Fibroblast of upper back skin (primary cell): ENCODE measurements around the gene MYLK4.

Source experiments
- DNase-seq: peaks from one replicate; pipeline ENCODE4 v3.0.0-alpha.2; 2013

MYLK4 gene

DNA sequence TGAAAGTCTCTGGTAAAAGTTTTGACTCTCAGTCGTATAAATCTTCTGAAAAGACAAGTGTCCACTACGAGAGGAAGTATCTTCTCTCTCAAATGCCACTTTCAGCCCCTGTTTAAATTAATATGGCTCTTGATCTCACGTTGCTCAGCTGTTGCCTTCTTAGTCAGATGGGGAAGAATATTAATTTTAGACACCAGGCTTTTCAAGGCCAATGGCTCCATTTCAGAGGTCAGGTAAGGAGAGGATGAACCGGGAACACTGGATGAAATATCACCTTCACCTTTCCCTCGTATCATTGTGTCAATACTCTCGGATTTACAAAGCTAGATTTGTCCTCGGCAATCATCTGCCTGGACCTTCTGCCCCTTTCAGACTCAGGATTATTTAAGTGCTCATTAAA is at the start of gene MYLK4:
TSS of gene MYLK4 (minus strand) at position 91 of the 400 bp plus-strand sequence. CDS start 1,628 bp downstream, outside the sequence.
- DNase-seq = no peak

DNA sequence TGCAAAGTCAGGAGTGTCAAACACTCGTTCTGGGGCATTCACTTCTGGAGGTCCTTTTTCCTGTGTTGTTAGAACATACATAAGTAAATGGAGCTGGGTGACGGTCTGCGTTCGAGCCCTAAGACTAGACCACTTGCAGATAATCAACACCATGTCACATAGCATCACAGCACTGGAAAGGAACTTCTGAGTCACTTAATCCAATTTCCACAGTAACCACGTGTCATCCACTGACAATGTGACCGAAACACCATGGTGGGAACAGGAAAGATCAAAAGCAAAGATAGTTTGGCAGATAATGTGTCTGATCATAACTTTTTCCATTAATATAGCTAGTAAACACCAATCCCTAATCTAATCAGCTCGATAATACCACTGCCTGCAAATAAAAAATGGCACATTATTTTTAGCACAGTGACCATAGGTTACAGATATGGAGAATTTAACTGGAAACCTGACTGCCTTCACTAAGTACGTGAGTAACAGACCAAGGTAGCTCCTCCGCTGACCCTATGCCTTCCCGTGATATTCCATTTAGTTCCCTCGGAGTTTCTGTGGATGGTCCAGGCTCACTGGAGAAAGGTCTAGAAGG is 49.3 kb upstream of the MYLK4 start:
- no peak for DNase-seq

DNA sequence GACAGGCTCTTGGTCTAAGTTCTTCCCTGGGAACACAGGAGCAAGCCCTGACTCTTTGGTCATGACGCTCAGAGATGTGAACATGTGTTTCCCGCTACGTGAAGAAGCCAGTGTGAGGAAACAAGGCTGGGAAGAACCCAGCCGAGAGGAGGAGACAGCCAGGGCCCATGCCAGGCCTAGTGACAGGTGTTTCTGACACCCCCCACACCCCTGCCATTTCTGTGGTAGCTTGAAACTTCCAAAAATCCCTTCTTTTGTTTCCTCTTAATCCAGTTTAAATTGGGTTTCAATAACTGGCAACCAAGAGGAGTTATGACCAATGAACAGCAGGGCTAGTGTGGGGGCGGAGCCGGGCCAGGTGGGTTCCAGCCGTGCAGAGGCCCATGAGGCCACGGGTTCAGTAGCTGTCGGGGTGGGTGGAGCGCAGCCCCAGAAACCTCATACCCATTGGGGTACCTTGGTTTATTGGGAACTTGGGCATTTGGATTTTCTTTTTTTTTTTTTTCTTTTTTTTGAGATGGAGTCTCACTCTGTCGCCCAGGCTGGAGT is 47.9 kb upstream of the MYLK4 start:
- DNase-seq = no peak

DNA sequence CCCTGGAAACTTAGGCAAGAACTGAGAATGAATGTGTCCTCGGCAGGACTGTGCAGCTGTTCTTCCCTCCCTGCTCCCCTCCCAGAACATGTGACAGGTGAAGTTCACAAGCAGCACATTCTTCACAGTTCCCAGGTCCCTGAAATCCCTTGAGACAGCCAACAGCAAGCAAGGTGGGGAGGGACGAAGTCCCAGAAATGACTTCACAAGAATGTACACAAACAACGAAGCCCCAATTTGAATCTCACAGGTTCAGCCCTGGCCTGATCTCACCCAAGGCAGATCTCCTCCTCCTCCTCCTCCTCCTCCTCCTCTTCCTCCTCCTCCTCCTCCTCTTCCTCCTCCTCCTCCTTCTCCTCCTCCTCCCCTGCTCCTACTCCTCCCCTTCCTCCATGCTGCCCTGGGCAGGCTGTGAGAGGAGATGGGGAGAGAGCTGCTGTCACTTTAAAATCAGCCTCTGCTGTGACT is 46.9 kb upstream of the MYLK4 start:
- no peak for DNase-seq

DNA sequence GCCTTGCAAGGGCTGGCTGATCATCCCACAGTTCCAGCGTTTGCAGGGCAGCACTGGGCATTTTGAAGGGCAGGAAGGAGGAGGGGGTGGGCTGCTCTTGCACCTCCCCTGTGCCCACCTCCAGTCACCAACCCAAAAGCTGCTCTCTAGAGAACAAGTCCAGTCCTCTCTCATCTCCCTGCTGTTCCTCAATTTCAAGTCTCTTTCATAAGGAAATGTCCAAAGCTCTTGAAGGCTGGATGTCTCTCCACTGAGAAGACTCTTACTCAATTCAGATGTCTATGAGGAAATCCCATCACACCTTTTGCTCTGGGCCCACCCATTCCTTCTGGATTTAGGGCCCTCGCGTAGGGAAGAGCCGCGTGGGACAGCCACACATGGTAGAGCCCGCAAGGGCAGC is 46.1 kb upstream of the MYLK4 start:
- no peak for DNase-seq

DNA sequence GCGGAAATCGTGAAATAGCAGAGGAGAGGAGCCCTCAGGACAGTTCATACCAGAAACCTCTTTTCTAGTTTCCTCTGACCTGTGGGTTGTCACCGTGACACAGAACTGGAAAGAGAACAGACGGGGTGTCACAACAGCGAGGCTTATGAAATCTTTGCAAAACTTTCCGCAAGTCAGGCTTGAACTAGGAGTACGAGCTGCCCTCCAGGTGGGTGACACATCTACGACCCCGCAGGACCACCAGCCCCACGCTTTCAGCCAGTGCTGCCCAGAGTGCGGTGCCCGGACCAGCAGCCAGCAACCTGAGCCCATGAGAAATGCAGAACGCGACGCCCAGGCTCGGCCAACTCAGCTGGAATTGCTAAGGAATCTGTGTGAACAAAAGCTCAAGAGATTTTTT is 45.2 kb upstream of the MYLK4 start:
- no peak for DNase-seq

DNA sequence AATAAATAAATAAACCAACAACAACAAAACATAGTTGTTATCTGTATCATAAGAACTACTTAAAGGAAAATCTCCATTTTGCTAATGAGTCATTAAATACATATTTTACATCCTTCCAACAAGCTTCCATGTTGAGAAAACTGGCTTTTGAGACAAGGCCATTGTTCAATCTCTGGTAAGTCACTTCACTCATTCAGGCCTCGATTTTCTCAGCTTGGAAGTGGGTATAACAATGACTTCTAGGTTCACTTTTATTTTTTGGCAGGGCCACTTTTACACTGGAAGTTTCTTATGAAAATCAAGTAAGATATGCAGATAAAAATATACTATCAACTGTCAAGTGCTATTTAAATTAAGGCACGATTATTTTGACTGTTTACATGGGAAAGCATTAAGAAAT is 44.4 kb upstream of the MYLK4 start:
- no peak for DNase-seq

DNA sequence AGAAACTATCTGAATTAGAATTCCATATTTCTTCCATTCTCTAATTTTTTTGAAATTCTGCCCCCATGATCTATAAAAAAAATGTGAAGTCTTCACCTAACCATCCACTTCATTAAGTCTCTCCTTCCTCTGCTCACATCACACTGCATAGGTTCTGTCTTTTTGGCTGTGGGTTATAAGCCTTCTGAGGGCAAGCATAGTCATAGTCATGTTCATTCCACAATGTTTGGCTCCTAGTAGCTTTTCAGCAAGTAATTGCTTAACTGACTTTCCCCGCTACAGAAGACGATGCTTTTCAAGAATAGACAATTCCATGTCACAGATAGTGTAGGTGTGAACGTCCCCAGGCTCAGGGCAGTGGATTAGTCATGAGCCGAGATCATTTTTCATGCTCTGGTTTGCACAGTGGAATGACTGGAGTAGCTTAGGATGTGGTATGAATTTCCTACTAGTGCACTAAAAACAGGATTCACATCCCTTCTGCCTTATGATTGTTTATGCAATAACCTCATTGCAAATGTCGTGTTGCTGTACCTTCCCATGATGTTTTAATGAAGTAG is 43.5 kb upstream of the MYLK4 start:
- peak; percentile 24 for DNase-seq

DNA sequence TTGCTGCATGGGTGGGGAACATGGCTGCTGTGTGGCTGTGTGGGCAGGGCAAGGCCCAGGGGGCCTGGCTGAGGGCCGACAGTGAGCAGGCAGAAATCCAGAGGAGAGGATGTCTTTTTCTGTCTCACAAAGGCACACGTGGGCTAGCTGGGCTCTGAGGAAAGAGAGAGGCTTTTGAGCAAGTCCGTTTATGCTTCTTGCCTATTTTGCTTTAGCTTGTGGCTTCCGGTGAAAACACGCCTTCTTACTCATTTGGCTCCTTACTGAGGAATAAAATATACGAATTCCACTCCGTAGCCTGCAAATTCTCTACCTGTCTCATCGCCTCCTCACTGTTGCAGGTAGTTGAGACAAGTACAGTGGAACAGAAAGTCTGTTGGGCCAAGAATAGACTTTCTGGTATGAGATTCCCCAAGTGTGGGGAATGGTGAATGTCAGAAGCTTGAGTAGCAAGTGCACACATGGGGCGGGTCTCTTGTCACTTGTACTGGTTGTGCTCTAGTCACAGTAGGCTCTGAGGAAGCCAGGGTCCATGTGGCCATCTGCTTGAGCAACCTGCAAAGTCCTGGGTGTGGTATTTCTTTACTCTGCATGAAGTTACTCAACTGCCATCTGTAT is 42.9 kb upstream of the MYLK4 start:
- no peak for DNase-seq

DNA sequence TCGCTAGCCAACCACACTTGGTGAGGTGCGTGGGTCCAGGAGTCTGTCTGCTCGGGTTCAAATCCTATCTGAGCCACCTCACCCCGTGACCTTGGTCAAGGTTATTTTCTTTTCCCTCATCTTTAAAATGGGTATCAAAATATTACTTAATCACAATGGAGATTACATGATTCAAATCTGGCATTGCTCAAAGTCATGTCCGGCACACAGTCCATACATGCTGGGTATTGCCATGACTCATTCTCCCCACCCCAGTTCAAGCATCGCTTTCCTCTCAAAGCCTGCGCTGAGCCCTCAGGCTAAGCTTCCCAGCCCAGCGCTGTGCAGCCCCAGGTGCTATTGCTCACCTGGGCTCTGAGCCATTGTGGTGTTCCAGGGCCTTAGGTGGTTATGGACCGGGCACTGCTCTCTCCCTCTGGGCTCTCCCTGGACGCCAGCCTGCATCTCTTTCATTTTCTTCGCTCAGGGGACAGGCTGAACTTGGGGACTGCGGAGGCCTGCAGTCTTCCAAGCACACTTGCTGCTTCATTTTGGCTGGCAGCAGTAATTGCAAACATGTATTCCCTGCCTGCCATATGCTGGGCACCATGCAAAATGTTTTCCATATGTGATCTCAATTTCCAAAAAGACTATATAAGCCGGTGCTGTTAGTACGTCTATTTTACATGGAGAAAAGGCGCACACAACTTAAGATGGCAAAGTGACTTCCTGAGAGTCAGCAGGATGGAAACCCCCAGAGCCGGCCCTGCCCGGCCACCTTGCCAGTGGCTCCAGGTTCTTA is 41.8 kb upstream of the MYLK4 start:
- peak; percentile 50 for DNase-seq

DNA sequence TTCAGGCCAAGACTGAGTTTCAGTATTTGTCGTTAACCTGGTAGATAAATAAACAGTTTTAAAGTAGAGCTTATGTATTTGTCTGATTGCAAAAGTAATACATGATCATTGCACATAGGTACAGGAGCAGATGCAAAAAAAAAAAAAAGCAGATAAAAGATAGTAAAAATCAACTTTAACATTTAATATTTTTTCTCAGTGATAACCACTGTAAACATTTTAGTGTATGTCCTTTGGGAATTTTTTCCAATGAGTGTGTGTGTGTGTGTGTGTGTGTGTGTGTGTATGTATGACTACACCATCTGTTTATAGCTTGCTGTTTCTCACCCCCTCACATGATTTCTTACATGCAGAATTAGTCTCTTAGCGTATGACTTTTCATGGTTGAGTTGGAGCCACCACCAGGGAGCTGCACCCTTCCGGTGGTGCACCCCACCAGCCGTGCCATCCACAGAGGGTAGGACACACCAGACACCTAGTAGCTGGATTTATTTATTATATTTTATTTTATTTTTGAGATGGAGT is 40.8 kb upstream of the MYLK4 start:
- no peak for DNase-seq

DNA sequence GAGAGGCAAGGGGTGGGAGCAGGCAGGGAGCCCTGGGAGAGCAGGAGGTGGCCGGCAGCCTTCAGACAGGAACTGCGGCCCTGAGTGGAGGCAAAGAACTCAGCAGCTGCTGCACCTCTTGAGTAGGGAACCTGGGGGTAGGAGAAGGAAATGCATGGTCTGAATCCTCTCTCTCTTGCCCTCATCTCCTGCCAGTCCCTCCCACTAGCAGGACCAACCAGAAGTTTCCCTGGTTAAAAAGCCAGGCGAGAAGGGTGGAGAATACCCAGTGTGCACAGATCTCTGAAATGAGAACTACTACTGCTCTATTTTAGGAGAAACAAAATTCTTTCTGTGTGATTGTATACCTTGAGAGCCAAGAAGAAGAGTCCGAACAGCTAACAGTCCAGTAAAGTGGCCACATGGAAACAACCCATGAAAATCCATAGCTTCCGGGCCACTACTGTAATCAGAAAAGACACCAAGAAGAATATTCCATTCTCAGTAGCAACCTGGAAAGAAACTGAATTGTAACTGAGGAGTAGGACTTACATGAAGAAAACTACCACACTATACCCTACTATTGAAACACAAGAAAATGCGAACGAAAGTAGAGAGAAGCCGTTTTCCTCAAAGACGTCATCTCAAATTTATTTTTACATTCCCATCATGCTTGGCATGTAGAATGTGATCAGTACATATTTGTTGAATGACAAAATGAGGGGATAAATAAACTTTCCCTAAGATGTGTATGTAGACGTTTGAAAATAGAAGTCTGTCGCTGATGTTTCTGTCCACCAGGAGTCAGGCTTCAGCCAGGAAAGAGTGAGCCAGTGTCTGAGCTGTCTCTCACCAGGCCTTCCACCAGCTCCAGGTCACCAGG is 40.1 kb upstream of the MYLK4 start:
- DNase-seq = peak; percentile 78

DNA sequence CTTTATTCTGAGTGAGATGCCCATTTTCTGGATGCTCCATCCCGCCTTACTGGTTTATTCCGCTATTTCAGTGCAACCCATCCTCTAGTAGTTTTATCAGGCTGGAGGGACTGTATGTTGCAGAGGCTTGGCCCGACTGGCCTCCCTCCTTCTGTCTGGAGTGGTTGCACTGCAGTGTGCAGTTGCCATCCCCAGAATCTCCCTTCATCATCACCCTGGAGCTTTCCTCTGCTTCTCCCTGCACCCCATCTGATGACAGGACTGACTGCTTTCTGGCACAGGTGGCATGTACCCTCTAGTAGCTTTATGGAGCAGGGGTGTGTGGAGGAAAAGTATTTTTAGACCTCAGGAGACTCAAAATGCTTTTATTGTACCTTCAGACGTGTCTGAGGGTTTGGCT is 35.5 kb upstream of the MYLK4 start:
- no peak for DNase-seq

DNA sequence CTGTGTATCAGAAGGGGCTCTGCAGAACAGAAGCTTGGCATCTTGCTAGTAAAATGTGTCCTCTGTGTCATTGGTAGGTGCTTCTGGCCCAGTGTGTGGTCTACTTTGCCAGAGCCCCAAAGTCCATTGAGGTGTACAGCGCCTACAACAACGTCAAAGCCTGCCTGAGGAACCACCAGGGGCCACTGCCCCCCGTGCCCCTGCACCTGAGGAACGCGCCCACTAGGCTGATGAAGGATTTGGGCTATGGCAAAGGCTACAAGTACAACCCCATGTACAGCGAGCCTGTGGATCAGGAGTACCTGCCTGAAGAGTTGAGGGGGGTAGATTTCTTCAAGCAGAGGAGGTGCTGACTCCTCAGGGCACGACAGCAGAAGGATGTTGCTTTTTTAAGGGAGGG is 34.2 kb upstream of the MYLK4 start:
- DNase-seq = no peak

DNA sequence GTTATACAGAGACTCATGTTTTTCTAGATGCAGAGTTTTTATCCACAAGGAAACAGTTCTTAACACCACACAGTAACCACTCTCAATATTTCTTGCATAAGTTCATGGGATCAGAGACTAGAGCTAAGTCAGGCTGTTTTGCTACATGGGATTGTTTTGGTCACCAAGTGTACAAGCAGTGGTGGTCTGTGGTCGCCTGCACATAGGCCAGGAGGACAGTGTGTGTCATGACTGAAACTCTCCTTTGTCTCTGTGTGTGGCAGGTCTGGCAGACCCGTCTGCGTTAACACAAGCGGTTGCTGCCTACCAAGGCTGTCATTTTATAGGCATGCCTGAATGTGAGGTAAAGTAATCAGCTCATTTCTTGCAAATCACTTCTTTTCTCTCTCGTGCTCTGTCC is 33.3 kb upstream of the MYLK4 start:
- DNase-seq = no peak

DNA sequence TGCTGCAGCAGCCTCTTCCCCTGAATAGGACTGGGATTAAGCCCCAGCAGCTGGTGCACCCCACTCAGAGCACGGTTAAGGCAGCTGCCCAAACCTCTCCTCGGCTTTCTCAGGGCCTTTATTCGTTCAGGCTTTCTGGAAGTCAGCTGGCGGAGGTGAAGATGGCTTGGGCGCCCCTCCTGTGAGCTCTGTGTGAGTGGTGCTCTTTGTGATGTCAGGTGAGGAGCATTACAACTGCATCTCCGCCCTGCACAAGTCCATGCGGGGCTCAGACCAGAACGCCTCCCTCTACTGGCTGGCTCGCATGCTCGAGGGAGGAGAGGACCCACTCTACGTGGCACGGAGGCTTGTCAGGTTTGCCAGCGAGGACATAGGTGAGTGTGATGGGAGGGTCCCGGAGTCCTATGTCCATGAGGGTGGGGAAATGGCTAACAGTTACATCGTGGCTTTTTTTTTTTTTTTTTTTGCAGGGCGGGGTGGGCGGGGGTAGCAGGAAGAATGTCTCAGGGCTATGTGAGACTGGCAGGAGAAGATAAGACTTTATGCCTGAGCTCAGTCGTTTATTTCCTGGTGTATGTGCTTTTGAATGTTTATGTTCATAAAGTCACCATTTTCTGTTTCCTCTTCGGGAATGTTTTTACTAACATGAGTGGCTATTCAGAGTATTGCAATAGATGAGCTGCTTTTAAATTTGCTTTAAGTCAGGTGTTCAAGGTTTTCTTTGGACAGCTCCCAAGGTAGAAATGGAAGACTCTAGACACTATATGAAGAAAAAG is 32.7 kb upstream of the MYLK4 start:
- no peak for DNase-seq

DNA sequence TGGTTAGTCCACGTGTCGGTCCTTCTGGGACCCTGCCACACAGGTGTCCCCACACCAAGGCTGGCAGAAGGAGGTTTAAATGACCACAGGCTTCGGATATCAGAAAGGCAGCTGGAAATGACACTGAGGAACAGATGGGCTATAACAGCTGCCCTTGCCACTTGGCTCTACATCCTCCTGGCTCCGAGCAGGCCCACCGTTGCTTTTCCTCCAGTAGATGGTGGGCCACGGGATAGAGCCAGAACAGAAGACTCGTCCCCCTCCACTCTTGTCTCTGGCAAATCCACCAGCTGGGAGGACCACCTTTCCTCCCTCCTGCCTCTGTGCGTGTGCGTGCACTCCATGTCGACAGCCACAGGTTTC is 32.1 kb upstream of the MYLK4 start:
- DNase-seq = no peak

DNA sequence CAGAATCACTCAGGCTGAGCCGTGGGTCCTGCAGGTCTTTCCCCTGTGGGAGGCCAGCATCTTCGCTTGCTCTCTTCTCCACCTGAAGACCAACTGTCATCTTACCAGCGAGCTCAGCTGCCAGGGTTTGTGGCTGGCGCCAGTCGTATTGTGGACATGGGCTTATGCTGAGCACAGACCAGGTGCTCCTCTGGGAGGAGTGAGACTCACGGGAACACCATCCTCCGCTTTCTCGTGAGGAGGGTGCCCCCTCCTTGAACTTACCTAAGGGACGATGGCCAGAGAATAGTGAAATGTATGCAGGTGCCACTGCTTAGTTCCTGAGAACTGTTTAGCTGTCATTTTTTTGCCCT is 31.6 kb upstream of the MYLK4 start:
- DNase-seq = no peak

DNA sequence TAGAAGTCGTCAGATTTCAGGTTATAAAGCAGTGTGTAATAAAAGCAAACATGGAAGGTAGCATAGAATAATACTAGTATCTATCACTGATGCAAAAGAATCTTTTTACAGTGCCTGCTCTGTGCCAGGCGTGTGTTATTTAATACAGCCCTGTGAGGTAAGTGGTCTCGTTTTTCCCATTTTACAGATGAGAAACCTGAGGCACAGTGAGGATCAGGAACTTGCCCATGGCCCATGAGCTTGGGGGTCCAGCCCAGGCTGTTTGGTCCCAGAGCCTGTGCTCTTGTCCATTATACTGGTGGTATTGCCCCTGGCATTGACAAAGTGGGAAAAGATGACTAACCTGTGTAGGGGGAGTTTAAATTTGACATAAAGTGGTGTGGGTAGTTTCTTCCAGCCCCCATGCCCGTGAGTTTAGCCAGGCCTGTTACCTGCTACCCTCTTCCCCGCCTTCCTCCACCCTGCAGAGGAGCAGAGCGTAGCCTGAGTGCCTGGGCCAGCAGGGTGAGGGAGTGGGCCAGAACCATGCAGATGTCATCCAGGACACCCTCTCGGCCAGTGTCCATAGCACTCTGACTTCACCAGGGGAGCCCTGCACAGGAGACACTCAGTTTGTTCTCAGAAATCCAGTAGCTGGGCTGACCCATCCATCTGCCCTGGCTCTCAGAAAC is 31.1 kb upstream of the MYLK4 start:
- no peak for DNase-seq

DNA sequence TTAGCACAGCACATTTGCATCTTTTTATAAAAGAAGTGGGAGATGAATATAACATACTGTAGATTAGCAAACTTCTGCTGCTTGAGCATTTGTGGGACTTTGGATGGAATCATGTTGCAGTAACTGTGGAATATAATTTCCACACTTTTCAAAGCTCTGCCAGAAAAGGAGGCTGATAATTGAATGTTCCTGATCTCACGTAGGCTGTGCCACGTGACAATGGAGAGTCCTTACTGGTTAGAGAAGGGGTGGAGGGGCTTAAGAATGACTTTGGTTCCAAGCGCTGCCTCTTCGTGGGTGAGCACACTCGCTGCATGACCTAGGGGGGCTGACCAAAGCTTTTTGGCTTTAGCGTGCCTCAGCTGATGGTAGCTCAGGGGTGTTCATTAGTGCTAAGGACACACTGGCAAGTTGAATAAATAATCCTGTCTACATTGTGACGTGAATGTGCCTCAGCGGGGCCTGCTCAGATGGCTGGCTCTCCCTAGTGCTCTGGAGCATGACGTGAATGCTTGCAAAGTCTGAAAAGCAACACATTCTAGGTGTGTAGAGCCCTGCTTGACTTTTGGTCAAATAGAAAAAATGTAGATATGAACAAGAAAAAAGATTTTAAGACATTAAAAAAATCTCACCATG is 29.5 kb upstream of the MYLK4 start:
- DNase-seq = no peak

DNA sequence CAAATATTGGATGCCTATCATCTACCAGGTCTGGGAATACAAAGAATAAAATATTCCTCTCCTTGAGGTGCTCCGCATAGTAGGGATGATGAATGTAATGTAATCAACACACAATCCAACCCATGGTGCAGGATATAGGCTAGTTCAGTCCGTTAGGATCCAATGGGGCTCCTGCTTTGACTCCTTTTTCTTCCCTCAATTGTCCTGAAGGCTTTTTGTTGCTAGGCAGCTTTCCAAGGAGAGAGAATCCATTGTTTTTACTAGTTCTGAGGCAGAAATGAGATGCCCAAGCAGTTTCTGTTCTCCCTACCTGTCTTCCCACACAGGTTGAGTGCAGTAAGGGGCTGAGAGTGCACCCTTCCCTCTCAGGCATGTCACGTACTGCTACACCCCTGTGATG is 26.5 kb upstream of the MYLK4 start:
- DNase-seq = no peak
